GM18867 (cell line): Measurements from ENCODE around the gene IL34.

Experiments
- ATAC-seq: cut with Tn5 transposase; IDR thresholded peaks from one replicate; pipeline ENCODE4 v1.9.1; 2021; ENCODE audit warnings: mild to moderate bottlenecking, moderate library complexity; ENCODE audit not compliant: unreplicated experiment

IL34 gene

DNA sequence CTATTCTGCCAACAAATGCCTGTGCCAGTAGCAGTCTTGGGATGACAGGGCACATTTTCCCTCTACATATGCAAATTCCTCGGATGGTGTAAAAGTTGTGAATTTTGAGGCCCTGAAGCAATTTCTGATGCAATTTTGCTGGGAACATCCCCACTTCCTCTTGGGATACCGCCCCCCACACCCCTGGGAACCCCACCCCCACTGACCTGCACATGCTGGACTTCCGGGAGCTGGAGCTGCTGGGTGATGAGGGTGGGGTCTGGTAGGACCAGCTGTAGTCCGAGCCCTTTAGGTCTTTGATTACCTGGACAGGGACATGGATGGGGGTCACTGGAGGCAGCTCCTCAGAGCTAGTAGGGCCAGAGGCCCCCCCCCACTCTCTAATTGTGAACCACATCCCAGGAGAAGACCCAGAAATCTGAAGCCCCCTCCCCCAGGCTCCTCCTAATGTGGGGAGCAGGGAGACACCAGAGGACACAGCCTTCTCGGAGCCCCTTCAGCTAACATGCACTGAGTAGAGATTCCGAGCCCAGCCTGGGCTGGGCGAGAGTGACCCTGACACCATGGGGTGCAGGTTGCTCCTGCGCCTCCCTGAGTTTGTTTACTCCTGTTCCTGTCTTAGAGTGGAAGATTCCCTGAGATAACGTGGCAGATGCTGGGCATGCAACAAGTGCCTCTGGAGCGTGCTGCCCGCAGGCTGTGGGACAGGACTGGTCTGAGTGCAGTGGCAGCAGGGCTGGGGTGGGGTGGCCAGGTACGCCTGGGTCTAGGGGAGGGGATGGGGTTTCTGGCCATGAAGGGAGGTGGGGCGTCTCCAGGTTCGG is 30.5 kb downstream of the IL34 start:
- ATAC-seq, result no peak

GRCh38 chr16:70677499-70678120 is 31.3 kb downstream of the IL34 start:
- no peak for ATAC-seq

DNA sequence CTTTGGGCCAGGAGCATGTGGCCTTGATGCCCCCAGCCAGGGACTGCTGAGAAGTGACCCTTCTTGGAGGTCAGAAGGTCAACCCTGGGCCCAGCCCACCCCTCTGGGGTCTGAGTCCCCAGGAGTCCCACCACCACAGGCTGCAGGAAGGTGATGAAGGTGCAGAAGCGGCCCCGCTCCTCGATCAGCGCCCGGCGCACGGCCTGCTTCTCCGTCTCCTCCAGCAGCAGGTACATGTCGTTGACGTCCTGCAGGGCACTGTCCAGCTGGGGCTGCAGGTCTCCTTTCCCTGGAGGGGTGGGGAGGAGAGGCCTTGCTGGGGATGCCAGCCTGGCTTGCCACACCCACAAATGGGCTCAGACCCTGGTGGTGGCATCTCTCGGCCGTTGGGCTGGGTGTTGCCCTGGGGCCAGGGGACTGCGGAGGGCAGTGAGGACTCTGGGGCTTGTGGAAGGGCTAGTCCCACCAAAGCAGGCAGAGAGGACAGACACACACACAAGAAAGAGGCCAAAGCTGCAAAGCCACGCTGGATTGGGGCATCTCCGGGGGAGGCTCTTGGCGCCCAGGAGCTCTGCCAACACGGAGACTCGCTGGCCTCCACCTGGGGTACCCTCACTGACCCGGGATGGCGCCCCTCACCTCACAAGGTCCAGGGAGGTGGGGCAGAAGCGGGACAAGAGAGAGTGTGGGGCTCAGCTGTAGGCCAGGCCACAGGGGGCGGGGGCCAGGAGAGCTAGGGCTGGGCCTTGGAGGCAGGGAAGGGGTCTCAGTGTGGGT is 31.9 kb downstream of the IL34 start:
- ATAC-seq, result no peak

DNA sequence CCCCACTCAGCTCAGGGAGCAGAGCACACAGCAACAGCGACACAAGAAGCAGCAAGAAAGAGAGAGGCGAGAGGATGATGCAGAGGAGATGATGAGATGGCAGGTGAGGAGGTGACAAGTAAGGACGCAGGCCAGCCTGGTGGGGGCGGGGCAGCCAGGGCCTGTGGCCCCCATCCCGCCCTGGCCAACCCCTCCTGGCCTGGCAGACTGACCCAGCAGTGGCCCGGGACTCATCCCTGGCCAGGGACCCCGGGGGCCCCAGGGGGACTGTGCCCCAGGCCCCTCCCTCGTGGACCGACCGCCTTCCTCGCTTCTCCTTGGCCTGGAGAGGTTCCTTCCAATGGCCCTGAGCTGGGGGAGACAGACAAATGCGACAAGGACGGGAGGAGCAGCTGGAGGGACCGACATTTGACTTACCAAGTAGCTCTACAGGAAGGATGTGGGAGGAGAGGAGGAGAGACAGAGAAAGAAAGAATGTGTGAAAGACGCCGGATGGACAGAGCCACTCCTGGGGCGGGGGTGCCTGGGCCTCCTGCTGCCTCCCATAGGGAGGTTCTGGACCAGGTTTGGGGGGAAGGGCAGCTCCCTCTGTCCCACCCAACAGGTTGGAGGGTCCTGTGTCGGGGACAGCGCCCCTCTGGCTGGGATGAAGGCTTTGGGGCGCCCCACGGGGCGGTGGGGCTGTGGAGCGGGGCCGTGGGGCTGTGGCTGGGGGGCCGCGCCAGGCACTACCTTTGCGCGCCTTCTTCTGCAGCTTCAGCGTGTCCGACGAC is 32.7 kb downstream of the IL34 start:
- ATAC-seq, result no peak

DNA sequence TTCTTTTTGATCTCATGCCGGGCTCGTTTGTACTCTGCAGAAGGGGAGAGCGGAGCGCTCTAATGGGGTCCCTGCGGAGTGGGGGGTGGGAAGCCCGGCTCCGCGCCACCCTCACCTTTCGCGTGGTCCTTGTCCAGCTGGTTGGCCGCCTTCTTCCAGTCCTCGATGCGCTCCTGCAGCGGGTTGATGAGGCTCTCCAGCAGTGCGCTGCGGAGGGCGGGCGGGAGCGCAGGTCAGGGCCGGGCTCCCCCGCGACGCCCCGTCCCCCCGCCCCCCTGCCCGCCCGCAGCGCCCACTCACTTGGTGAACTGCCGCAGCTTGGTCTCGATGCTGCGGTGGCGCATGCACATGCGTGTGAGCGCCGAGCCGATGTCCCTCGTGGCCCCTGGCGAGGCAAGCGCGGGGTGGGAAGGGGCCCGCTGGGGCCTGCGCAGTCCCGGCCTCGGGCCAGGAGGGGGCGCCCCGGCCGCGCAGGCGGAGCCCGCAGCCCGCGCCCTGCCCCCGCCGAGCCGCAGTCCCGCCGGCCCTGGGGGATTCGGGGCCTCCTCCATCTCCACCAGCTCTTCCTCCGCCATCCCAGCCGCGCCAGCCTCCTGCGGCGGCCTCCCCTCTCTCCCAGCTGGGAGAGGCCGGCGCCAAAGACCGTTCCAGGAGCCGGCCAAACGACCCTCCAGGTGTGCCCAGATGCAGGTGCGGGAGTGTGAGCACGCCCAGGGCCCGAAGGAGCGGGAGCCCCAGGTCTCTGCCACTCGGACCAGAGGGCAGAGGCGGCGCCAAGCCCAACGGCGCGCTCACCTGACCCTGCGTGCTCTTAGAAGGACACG is 33.5 kb downstream of the IL34 start:
- ATAC-seq, result no peak

DNA sequence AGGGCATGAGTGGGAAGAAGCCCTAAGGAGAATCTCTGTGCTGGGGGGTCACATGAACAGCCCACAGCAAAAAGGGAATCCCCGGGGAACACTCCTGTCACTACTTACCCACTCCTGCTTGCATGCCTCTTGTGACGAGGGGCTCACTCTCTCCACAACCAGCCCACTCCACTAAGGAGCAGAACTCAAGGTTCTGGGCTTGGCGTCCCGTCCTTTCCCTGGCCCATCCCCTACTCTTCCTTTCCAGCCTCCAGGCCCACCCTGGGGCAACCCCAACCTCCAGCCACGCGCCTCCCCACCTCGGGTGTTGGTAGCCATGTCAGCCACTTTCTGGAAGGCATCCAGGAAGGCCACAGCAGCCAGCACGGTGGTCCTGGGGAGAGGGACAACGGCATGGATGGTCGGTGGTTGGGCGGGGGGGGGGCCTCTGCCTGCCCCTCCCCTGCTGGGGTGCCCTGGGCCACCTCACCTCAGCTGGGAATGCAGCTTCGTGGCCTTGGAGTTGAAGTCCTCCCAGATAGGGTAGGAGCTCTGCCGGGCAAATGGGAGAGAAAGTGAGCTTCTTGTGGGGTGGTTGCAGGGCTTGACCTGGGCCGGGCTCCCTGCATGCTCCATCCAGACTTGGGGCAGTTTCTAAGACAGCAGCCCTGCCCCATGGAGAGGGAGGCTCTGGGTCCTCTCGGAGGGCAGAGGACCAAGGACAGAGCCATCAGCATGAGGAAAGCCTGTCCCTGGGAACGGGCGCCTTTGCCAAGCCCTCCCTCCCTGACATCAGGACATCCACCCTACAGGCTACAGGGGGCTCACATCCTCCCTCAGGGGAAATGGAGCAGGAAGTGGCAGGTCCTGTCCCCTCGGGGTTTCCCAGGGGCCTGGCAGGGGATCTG is 34.4 kb downstream of the IL34 start:
- ATAC-seq, result no peak

GRCh38 chr16:70681382-70682238 is 35.3 kb downstream of the IL34 start:
- no peak for ATAC-seq

DNA sequence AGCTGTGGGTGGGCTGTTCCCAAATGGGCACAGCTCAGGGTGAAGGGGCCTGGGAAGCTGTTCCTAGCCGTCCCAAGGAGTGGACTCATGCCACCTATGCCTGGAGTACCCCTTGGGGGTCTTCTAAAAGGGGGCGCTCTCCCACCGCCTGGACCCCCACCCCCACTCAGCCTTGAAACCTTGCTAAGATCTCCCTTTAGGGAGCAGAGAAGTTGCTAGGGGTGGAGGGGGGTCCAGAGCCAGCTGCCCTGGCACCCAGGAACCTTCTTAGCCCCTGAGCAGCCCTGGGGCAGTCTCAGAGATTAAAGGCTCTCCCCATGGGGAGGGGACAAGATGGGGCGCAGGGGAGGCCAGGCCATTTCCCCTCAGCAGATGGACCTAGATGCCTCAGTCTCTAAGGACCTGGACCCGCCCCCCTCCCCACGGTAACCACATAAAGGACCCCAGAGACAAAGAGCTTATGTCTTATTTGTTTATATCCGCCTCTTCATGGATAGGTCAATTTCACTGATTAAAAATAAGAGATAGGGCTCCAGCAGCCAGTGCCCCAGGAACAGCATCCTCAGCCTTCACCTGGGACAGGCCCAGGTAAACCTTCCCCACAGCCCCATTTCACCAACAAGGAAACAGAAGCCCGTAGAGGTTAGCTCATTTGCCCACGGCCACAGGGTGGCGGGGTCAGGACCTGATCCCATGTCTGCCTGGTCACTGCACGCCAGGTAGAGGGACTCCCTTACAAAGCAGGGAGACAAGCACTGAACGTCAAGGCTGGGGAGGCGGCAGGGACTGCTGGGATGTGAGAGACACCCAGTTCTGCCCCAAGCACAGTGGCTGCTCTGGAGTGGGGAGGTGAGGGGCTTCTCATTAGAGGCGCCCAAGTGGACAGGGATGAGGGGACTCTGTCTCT is 36.1 kb downstream of the IL34 start:
- no peak for ATAC-seq

GRCh38 chr16:70683146-70683944 is 37.0 kb downstream of the IL34 start:
- no peak for ATAC-seq

- ATAC-seq, result no peak
Measured at GRCh38 chr16:70684146-70685060, 38.0 kb downstream of the IL34 start.

- ATAC-seq, result no peak
Measured at GRCh38 chr16:70685061-70685937, 38.9 kb downstream of the IL34 start.

- no peak for ATAC-seq
Measured at GRCh38 chr16:70685938-70686375, 39.6 kb downstream of the IL34 start, which contains the start of gene MTSS2. MTSS2 (minus strand) TSS chr16:70686053; CDS start chr16:70685791, 262 bp downstream.

DNA sequence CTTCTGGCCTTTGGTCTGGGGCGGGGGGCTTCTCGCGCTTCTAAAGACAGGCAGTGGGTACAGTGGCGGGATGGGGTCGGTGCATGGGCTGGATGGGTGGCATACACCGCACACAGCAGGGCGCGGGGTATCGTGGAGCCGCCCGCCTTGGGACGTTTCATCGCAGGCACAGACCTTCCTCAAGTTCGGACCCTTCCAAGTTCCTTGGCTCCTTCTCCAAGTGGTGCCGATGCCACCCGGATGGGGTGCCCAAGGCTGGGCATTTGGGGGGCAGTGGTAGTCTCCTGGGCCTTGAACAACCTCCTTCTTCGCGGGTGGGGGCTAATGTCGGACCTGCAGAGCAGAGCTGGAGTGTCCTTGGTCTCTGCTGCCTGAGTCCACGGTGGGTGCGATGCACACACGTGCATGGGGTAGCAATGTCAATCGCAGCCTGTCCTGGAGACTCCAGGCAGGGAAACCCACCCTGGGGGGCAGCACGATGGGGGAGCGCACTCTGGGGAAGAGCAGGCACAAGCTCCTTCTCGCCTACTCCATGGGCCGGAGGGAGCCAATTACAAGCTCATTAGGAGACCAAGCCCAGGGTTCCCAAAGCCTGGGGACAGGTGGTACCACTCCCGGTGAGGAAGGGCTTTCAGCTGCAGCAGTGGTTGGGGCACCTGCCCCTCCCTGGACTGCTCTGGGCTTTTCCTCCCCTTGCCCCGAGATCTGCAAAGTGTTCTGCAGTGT is 40.2 kb downstream of the IL34 start:
- no peak for ATAC-seq
